ENCODE measurements around the gene CBFA2T2.

CBFA2T2 gene

GRCh38 chr20:33667245-33667675, 177.4 kb downstream of the CBFA2T2 start:
- DNase-seq (ENCODE audit: low spot score) = no peak

- DNase-seq (ENCODE audit: low spot score) = peak; percentile 84
These were observed 178.0 kb downstream of the CBFA2T2 start for GRCh38 chr20:33667676-33668465.

- DNase-seq (ENCODE audit: low spot score) = no peak
These were observed 178.7 kb downstream of the CBFA2T2 start for GRCh38 chr20:33668466-33669155.

GRCh38 chr20:33669224-33669623, 179.3 kb downstream of the CBFA2T2 start:
- DNase-seq (ENCODE audit: low spot score) = no peak

- no peak for DNase-seq (ENCODE audit: low spot score)
These were observed 180.2 kb downstream of the CBFA2T2 start for GRCh38 chr20:33669873-33670640.

GRCh38 chr20:33670715-33671499, 181.0 kb downstream of the CBFA2T2 start:
- no peak for DNase-seq (ENCODE audit: low spot score)

GRCh38 chr20:33671573-33672288, 181.8 kb downstream of the CBFA2T2 start:
- no peak for DNase-seq (ENCODE audit: low spot score)

- no peak for DNase-seq (ENCODE audit: low spot score)
These were observed 182.7 kb downstream of the CBFA2T2 start for GRCh38 chr20:33672426-33673113.

- DNase-seq (ENCODE audit: low spot score) = no peak
These were observed 183.2 kb downstream of the CBFA2T2 start for GRCh38 chr20:33673114-33673409.

GRCh38 chr20:33673410-33674293, 183.8 kb downstream of the CBFA2T2 start:
- DNase-seq (ENCODE audit: low spot score) = no peak

GRCh38 chr20:33674294-33675135, 184.6 kb downstream of the CBFA2T2 start, which contains the start of gene NECAB3:
NECAB3 (minus strand) TSS chr20:33674428; CDS start chr20:33674352, 76 bp downstream.
- peak; percentile 91 for DNase-seq (ENCODE audit: low spot score)

GRCh38 chr20:33675136-33675959, 185.5 kb downstream of the CBFA2T2 start:
- peak; percentile 34 for DNase-seq (ENCODE audit: low spot score)

GRCh38 chr20:33676121-33676520, 186.2 kb downstream of the CBFA2T2 start:
- no peak for DNase-seq (ENCODE audit: low spot score)

- DNase-seq (ENCODE audit: low spot score) = no peak
These were observed 187.1 kb downstream of the CBFA2T2 start for GRCh38 chr20:33676652-33677645.

- no peak for DNase-seq (ENCODE audit: low spot score)
These were observed 188.3 kb downstream of the CBFA2T2 start for GRCh38 chr20:33677991-33678702.

Measured in AG08395 (cell line).